Activated CD8-positive, alpha-beta memory T cell treated with anti-CD3 and anti-CD28 coated beads, Interleukin-2, amount 50 U/mL, for 24 hours (primary cell): ENCODE data around the gene NOL4.

ENCODE experiments used
- DNase-seq: peaks from one replicate; pipeline ENCODE4 v3.0.0-alpha.2; 2020; ENCODE audit errors: extremely low read depth

The NOL4 gene

DNA sequence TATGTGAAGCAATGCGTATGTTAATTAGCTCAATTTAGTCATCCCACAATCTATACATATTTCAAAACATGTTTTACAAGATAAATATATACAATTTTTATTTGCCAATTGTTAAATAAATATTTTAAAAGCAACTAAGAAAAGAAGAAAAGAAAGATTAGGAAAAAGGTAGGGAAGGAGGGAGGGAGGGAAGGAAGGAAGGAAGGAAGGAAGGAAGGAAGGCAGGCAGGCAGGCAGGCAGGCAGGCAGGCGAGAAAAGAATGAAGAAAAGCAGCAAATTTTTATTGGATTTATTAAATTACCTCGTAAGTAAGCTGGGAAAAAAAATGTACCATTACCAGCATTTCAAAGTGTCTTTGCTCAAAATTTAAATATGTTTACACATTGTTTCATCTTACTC, 30.5 kb downstream of the NOL4 start:
- no peak for DNase-seq

DNA sequence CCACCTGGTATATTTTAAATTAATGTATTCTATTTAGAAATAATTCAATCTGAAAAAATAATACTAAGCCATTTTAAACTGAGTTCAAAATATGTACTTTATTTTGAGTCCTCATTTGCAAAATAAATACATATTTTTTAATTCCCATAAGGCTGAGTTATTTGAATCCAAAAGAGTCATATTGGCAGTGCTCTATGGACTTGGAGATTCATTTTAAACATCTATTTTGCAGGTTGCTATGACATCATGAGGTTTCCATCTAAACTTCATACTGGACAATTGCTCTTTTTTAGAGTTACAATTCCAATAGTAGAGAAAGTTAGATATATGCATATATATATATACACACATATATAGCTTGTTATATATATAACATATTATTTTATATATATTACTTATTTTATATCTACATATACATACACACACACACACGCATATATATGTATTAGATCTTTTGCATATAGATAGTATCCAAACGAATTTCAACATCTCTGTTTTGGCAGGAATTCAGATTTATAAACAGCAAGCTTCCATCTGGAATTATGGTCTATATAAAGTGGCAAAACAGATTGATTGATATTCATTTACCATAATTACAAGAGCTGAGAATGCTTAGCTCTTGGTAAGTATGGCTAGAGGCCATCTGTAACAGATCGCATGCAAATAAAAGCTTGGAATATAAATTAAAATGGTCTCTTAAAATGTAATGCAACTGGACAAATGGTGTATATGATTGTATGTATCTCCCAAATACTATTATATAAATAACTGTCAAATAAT, 34.9 kb downstream of the NOL4 start:
- no peak for DNase-seq
